Measurements from ENCODE around the gene KCNB1. TPM values are rescaled to one million over a fixed set of nuclear protein-coding genes. Genes with fewer than 3 reads are reported as not detected.

Gene KCNB1
- total RNA-seq, 3 donors from 2014 or later: 3.9 to 21.8 (median 5.1) TPM

GRCh38 chr20:49437057-49437456 lies 45.4 kb downstream of the KCNB1 start:
- TF ChIP-seq POLR2AphosphoS5 (IDR thresholded peaks at IDR 0.05) (no peak), CTCF (IDR thresholded peaks at IDR 0.05) (no peak), POLR2A (IDR thresholded peaks at IDR 0.05) (no peak)
- Histone ChIP-seq H3K4me1 (no peaks in the 10 kb centered on the region), H3K9me3 (no peaks in the 10 kb centered on the region), H3K27ac (no peak overlapping the region), H3K27me3 (no peaks in the 10 kb centered on the region), H3K36me3 (no peaks in the 10 kb centered on the region), H3K4me3 (no peak overlapping the region)
- intact Hi-C loops (cut with DNase I; ENCODE audit: low total_unique reads): no loop called here
- DNase-seq (ENCODE audit: low spot score in 2 of 2): no peak

GRCh38 chr20:49435639-49436038 lies 46.8 kb downstream of the KCNB1 start:
- intact Hi-C loops (cut with DNase I; ENCODE audit: low total_unique reads): no loop called here

GRCh38 chr20:49433333-49433732 lies 49.1 kb downstream of the KCNB1 start:
- H3K4me3 ChIP-seq: no peak overlapping the region
- no peaks in the 10 kb centered on the region for H3K9me3 ChIP-seq
- intact Hi-C loops (cut with DNase I; ENCODE audit: low total_unique reads): no loop called here
- H3K27ac ChIP-seq: no peak overlapping the region
- no peak for TF ChIP-seq CTCF (IDR thresholded peaks at IDR 0.05)
- no peak for TF ChIP-seq POLR2A (IDR thresholded peaks at IDR 0.05)
- TF ChIP-seq POLR2AphosphoS5 (IDR thresholded peaks at IDR 0.05): no peak
- no peaks in the 10 kb centered on the region for H3K27me3 ChIP-seq
- DNase-seq (ENCODE audit: low spot score in 2 of 2): no peak
- no peaks in the 10 kb centered on the region for H3K4me1 ChIP-seq
- no peaks in the 10 kb centered on the region for H3K36me3 ChIP-seq

More at GRCh38 chr20:49435639-49436038, 46.8 kb downstream of the KCNB1 start:
- Histone ChIP-seq H3K27ac (no peak overlapping the region), H3K4me3 (no peak overlapping the region), H3K4me1 (no peaks in the 10 kb centered on the region), H3K27me3 (no peaks in the 10 kb centered on the region), H3K36me3 (no peaks in the 10 kb centered on the region), H3K9me3 (no peaks in the 10 kb centered on the region)
- no peak for TF ChIP-seq POLR2A (IDR thresholded peaks at IDR 0.05)
- TF ChIP-seq CTCF (IDR thresholded peaks at IDR 0.05): no peak
- no peak for TF ChIP-seq POLR2AphosphoS5 (IDR thresholded peaks at IDR 0.05)
- no peak for DNase-seq (ENCODE audit: low spot score in 2 of 2)

GRCh38 chr20:49432550-49432949 lies 49.9 kb downstream of the KCNB1 start:
- no peaks in the 10 kb centered on the region for H3K4me1 ChIP-seq

GRCh38 chr20:49431329-49431728 lies 51.1 kb downstream of the KCNB1 start:
- Histone ChIP-seq H3K4me3 (no peak overlapping the region), H3K9me3 (no peaks in the 10 kb centered on the region), H3K4me1 (no peaks in the 10 kb centered on the region), H3K36me3 (no peaks in the 10 kb centered on the region), H3K27ac (no peak overlapping the region), H3K27me3 (no peaks in the 10 kb centered on the region)
- intact Hi-C loops (cut with DNase I; ENCODE audit: low total_unique reads): no loop called here
- DNase-seq (ENCODE audit: low spot score in 2 of 2): no peak
- TF ChIP-seq CTCF (IDR thresholded peaks at IDR 0.05) (no peak), POLR2AphosphoS5 (IDR thresholded peaks at IDR 0.05) (no peak), POLR2A (IDR thresholded peaks at IDR 0.05) (no peak)

More at GRCh38 chr20:49432550-49432949, 49.9 kb downstream of the KCNB1 start:
- intact Hi-C loops (cut with DNase I; ENCODE audit: low total_unique reads): no loop called here
- no peaks in the 10 kb centered on the region for H3K27me3 ChIP-seq
- no peak for TF ChIP-seq POLR2A (IDR thresholded peaks at IDR 0.05)
- no peak for TF ChIP-seq POLR2AphosphoS5 (IDR thresholded peaks at IDR 0.05)
- TF ChIP-seq CTCF (IDR thresholded peaks at IDR 0.05): no peak
- no peak overlapping the region for H3K27ac ChIP-seq
- no peak for DNase-seq (ENCODE audit: low spot score in 2 of 2)
- no peaks in the 10 kb centered on the region for H3K36me3 ChIP-seq
- no peak overlapping the region for H3K4me3 ChIP-seq
- no peaks in the 10 kb centered on the region for H3K9me3 ChIP-seq

All from breast epithelium (tissue), 4 donors.